ENCODE data around the gene XPO6. TPM values are rescaled to one million over a fixed set of nuclear protein-coding genes. Genes with fewer than 3 reads are reported as not detected.

Gene XPO6
- total RNA-seq, 1 experiment from 2014 or later: 178 TPM

DNA sequence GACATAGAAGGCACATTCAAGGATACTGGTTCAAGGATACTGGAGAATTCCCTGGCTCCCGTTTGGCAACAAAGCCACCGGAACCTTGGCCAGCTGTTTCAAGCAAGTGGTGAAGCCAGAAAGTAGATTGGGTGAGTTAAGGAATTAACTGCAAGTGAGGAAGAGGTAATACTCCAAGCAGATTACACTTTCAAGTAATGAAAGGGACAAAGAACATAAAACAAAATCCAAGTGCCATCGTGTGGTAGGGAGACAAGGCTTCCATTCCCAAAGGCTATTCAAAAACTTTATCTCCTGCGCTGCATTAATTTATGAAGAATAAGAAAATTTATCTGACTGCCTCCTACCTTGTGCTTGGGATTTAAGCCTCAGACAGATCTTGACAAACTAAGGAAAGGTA is 27.8 kb downstream of the XPO6 start:
- no peak for DNase-seq (ENCODE audit: low spot score)

DNA sequence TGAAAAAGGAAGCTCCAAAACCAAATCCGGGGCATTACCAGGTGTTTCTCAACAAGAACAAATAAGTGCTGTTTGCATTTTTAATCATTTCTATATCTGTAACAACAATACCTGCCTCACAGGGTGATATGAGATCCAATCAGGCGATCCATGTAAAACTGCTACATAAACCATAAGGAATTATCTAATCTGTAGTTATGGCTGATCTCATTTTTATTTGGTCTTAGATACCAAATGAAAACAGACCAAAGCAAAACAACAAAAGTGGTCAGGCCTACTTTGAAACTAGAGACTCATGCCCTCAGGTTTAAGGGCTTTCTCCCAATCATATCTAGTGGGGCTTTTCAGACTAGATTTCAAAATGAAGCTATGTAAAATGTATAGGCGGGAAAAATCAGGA is 28.3 kb downstream of the XPO6 start:
- no peak for DNase-seq (ENCODE audit: low spot score)

DNA sequence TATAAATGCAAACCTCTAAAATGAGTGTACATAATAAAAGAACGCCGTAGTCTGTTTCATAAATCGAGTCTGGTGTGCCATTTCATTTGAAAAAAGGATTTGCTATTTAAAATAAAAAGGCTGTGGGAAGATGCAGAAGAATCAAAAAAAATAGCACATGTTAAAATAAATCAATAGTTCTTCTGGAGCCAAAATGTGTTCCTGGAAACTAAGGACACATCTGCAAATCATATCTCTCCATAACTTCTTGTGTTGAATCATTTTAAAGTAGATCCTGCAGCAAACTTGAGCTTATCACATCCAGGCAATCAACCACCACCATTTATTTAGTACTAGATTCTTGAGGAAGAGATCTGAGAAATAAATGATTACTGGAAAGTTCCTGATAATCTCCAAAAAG is 29.0 kb downstream of the XPO6 start:
- DNase-seq (ENCODE audit: low spot score): no peak

GRCh38 chr16:28182183-28182582 is 29.6 kb downstream of the XPO6 start:
- DNase-seq (ENCODE audit: low spot score): no peak

DNA sequence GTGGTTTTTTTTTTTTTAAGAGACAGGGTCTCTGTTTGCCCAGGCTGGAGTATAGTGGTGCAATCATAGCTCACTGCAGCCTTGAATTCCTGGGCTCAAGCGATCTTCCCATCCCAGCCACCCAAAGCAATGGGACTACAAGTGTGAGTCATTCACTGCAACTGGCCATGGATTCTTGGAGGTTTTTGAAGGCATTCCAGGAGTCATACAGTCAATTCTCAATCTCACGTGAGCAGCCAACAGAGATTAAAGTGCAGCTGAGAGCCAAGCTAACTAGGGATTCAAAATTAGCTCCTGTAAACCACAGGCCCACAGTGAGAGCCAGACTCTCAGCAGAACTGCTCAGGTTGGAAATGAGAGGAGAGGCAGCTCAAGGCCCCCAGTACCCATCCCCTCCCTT is 30.2 kb downstream of the XPO6 start:
- peak; percentile 10 for DNase-seq (ENCODE audit: low spot score)

DNA sequence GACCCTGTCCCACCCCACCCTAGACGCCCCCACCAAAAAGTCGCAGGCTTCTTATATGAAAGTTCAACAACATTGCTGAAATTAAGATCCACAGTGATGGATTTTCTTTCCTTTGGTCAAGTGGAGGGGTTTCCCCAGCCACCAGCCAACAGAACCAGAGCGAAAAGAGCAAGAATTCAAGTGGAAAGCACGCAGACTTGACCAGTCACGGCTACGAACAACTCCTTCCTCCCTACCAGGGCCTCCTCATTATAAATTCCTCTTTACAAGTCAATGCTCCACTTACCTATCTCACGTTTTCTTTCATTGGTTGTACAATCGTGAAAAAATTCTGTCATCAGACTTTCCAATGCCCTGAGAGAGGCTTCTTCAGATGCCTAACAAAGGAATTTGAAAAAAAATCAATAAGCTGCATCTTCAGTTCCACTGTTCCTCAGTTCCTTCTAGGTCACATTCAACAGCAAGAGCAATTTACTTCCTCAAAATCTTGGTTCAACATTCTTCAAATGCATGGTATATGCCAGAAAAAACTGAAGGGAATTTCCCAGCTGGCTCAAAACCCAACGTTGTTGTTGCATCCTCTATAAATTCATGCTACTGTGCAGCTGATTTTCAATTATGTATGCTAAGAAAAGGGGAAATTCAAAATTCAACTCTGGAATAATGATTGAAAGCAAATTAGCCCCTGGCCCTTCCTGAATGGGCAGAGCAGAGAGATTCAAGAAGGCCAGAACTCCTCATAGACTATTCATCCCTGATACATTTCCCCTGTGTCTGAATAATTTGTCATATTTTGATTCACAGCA is 30.9 kb downstream of the XPO6 start:
- DNase-seq (ENCODE audit: low spot score): no peak

GRCh38 chr16:28179354-28179753 is 32.4 kb downstream of the XPO6 start:
- DNase-seq (ENCODE audit: low spot score): no peak

- no peak for DNase-seq (ENCODE audit: low spot score)
Measured at GRCh38 chr16:28175715-28176114, 36.0 kb downstream of the XPO6 start.

GRCh38 chr16:28172336-28172735 is 39.4 kb downstream of the XPO6 start:
- no peak for DNase-seq (ENCODE audit: low spot score)

GRCh38 chr16:28171816-28172215 is 39.9 kb downstream of the XPO6 start:
- no peak for DNase-seq (ENCODE audit: low spot score)

- no peak for DNase-seq (ENCODE audit: low spot score)
Measured at GRCh38 chr16:28168991-28169554, 42.7 kb downstream of the XPO6 start.

- no peak for DNase-seq (ENCODE audit: low spot score)
Measured at GRCh38 chr16:28167730-28168129, 44.0 kb downstream of the XPO6 start.

GRCh38 chr16:28167221-28167620 is 44.5 kb downstream of the XPO6 start:
- no peak for DNase-seq (ENCODE audit: low spot score)

- no peak for DNase-seq (ENCODE audit: low spot score)
Measured at GRCh38 chr16:28166394-28167208, 45.2 kb downstream of the XPO6 start.

DNA sequence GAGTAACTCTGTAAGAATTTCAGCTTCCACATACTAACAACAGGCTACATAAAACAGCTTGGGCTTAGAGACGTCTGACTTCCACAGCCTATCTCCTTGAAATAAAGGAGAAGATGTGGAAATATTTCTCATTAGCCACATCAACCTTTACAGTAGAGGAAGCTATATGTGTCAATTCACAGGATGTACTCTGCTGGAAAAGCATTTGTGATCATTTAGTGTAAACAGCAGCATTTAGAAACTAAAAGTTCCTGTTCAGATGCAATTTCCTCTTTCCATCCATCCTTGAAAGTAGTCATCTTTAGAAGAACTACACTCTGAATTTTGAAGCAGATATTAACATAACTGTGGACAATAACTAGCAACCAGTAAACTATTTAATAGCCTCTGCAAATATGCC is 46.2 kb downstream of the XPO6 start:
- no peak for DNase-seq (ENCODE audit: low spot score)

GRCh38 chr16:28164140-28164539 is 47.6 kb downstream of the XPO6 start:
- DNase-seq (ENCODE audit: low spot score): no peak

DNA sequence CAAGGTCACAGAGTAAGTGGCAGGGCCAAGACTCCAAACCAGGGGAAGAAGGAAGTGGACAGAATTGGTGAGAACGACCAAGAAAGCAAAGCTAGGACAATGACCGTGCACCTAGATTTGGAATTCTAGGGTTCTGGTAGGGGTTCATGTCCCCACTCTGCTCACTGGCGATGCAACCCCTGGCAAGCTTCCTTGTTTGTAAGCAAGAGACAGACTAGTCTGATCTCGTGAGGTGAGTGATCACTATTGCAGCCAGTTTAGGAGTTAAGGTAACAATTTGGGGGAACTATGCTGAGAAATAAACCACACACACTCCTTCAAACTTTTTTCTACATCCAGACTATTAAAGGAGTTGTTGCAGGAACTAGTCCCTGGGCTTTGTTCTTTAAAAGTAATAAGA is 48.1 kb downstream of the XPO6 start:
- DNase-seq (ENCODE audit: low spot score): no peak

DNA sequence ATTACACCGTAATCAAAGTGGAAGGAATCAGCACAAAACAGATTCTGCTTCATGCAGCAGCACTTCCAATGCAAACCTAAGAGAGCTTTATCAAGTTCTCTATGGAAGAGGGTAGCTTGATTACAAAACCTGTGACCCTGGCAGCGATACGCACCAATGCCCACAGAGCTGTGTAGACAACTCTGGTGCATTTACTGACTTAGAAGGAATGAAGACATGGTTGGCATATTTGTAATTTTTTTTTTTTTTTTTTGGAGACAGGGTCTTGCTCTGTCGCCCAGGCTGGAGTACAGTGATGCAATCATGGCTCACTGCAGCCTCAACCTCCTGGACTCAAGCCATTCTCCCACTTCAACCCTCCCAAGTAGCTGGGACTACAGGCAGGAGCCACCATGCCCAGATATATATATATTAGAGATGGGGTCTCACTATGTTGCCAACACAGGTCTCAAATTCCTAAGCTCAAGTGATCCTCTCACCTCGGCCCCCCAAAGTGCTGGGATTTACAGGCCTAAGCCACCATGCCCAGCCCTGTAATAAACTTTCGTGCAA is 49.4 kb downstream of the XPO6 start:
- no peak for DNase-seq (ENCODE audit: low spot score)

DNA sequence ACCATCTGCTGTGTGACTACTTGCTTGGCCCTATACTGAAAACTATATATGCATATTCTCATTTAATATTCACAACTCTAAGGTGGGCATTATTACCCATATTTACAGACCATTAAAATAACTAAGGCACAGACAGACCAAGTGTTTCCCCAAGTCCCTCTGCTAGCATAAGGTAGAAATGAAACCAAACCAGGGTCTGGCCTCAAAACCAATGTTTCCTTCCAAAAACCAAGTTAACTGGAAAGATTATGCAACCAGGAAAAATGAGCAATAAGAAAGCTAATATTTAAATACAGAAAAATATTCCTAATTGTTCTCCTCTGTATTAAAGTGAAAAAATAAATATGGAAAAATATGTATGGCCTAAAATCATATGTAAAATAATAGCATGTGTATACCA is 50.1 kb downstream of the XPO6 start:
- DNase-seq (ENCODE audit: low spot score): no peak

DNA sequence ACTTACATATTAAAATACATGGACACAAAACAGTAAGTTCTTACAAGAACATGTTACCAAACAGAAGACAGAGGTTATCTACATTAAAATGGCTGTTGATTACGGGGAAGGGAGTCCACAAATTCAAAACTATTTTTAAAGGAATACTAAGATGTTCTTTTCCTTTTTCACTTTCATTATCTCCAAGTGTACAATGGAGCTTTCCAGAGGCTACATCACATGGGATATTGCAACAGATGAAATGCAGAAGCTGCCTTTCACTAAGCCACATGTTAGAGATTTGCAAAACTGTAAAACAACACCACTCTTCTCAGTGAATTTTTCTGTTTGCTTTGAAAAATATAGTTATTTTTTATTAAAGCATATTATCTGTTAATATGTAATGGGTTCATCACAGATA is 53.6 kb downstream of the XPO6 start:
- no peak for DNase-seq (ENCODE audit: low spot score)

DNA sequence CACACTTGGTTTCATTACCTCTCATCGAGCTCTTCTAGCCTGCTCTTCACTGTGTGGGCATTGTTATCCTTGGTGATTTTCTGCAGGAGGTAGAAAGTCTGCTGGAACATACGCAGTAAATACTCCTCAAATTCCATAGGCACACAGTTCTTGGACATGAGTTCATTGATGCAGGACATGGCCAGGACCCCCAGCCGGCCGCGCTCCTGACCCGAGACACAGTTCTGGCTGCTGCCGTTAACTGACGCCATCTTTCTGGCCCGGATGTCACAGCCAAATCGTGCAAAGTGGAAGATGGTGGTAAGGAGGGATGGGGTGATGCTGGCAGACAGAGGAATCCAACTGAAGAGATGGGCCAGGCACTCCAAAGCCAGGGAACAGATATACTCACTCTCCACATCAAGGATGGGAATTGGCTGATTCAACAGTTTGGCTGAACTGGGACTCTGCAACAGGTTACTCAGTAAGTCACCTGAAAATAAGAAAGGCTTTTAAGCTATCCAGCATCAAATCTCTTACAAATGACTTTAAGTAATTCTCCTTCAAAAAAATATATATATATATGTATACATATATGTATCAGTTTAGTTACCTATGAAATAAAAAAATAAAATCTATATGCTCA is 55.6 kb downstream of the XPO6 start:
- no peak for DNase-seq (ENCODE audit: low spot score)

GRCh38 chr16:28155293-28155692 is 56.5 kb downstream of the XPO6 start:
- no peak for DNase-seq (ENCODE audit: low spot score)
